ENCODE data around the gene FPR1. TPM values are rescaled to one million over a fixed set of nuclear protein-coding genes. Genes with fewer than 3 reads are reported as not detected.
"Not testable (repeated sequence)": the region's sequence is repeated elsewhere in the genome, so short reads cannot be mapped to it uniquely, and the experiment has no call there.

Gene FPR1
- total and polyA plus RNA-seq, 3 experiments from 2014 or later, result not detected

DNA sequence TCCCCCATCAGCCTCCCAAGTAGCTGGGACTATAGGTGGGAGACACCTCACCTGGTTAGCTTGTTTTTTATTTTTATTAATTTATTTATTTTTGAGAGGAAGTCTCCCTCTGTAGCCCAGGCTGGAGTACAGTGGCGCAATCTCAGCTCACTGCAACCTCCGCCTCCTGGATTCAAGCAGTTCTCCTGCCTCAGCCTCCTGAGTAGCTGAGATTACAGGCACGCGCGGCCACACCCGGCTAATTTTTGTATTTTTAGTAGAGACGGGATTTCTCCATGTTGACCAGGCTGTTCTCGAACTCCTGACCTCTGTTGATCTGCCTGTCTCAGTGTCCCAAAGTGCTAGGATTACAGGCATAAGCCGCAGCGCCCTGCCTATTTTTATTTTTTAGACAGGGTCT is 13.2 kb downstream of the FPR1 start:
- H3K36me3 Mint-ChIP-seq; H3K36me3 ChIP-seq (ENCODE audit: insufficient read depth, low read length); POLR2A ChIA-PET; DNase-seq; H3K4me1 Mint-ChIP-seq; H3K4me1 ChIP-seq (ENCODE audit: insufficient read depth, low read length); H3K4me3 ChIP-seq (ENCODE audit: low read length); H3K27me3 ChIP-seq (ENCODE audit: insufficient read depth, low read length, poor library complexity, severe bottlenecking); H3K4me3 Mint-ChIP-seq; H3K27ac ChIP-seq (ENCODE audit: low read depth, low read length); H3K27ac Mint-ChIP-seq; H3K9me3 ChIP-seq (ENCODE audit: low read length); H3K9me3 Mint-ChIP-seq; CTCF ChIA-PET: not testable (repeated sequence)
- H3K27me3 Mint-ChIP-seq, result peaks cover 11 to 31% of the 10 kb centered on the region in 2 donors

DNA sequence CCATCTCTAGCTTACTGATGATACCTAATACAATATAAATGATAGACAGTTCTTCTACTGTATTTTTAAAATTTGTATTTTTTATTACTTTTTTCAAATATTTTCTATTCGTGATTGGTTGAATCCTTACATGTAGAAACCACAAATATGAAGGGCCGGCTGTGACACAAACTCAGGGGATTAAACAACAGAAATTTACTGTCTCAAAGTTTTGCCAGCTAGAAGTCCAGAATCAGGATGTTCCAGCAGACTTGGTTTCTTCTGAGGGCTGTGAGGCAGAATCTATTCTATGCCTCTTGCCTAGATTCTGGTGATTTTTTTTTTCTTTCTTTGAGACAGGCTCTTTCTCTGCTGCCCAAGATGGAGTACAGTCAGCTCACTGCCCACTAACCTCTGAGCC is 13.8 kb downstream of the FPR1 start:
- no peaks in the 10 kb centered on the region for H3K4me1 Mint-ChIP-seq
- DNase-seq, result no peak
- no peaks in the 10 kb centered on the region for H3K36me3 Mint-ChIP-seq
- no peak overlapping the region for H3K27ac ChIP-seq (ENCODE audit: low read depth, low read length)
- no peaks in the 10 kb centered on the region for H3K9me3 ChIP-seq (ENCODE audit: low read length)
- H3K4me3 ChIP-seq (ENCODE audit: low read length), result no peak overlapping the region
- ChIA-PET CTCF (no interaction called here), POLR2A (no interaction called here)
- peaks cover 11 to 26% of the 10 kb centered on the region in 2 donors for H3K27me3 Mint-ChIP-seq
- H3K4me1 ChIP-seq (ENCODE audit: insufficient read depth, low read length), result no peaks in the 10 kb centered on the region
- no peaks in the 10 kb centered on the region for H3K36me3 ChIP-seq (ENCODE audit: insufficient read depth, low read length)
- no peak overlapping the region for H3K4me3 Mint-ChIP-seq
- H3K27me3 ChIP-seq (ENCODE audit: insufficient read depth, low read length, poor library complexity, severe bottlenecking), result no peaks in the 10 kb centered on the region
- H3K27ac Mint-ChIP-seq, result no peak overlapping the region
- H3K9me3 Mint-ChIP-seq, result peaks cover 0 to 4% (median 0%) of the 10 kb centered on the region in 5 donors

DNA sequence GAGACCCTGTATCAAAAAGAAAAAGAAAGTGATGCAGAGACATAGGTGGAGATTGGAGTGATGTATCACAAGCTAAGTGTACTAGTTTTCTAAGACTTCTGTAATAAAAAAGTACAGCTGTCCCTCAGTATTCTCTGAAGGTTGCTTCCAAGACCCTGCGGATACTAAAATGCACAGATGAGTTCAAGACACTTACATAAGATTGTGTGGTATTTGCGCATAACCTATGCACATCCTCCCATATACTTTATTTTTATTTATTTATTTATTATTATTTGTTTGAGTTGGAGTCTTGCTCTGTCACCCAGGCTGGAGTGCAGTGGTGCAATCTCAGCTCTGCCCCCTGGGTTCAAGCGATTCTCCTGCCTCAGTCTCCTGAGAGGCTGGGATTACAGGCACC is 14.3 kb downstream of the FPR1 start:
- peaks cover 11 to 21% of the 10 kb centered on the region in 2 donors for H3K27me3 Mint-ChIP-seq
- H3K27ac Mint-ChIP-seq, result no peak overlapping the region
- H3K36me3 Mint-ChIP-seq, result no peaks in the 10 kb centered on the region
- no peak overlapping the region for H3K4me3 ChIP-seq (ENCODE audit: low read length)
- H3K27me3 ChIP-seq (ENCODE audit: insufficient read depth, low read length, poor library complexity, severe bottlenecking), result no peaks in the 10 kb centered on the region
- peaks cover 0 to 6% (median under 1%) of the 10 kb centered on the region in 5 donors for H3K9me3 Mint-ChIP-seq
- H3K4me1 ChIP-seq (ENCODE audit: insufficient read depth, low read length), result no peaks in the 10 kb centered on the region
- POLR2A ChIA-PET, result no interaction called here
- no peaks in the 10 kb centered on the region for H3K4me1 Mint-ChIP-seq
- no peaks in the 10 kb centered on the region for H3K36me3 ChIP-seq (ENCODE audit: insufficient read depth, low read length)
- H3K9me3 ChIP-seq (ENCODE audit: low read length), result no peaks in the 10 kb centered on the region
- H3K27ac ChIP-seq (ENCODE audit: low read depth, low read length), result no peak overlapping the region
- DNase-seq, result no peak
- CTCF ChIA-PET, result no interaction called here
- H3K4me3 Mint-ChIP-seq, result no peak overlapping the region

DNA sequence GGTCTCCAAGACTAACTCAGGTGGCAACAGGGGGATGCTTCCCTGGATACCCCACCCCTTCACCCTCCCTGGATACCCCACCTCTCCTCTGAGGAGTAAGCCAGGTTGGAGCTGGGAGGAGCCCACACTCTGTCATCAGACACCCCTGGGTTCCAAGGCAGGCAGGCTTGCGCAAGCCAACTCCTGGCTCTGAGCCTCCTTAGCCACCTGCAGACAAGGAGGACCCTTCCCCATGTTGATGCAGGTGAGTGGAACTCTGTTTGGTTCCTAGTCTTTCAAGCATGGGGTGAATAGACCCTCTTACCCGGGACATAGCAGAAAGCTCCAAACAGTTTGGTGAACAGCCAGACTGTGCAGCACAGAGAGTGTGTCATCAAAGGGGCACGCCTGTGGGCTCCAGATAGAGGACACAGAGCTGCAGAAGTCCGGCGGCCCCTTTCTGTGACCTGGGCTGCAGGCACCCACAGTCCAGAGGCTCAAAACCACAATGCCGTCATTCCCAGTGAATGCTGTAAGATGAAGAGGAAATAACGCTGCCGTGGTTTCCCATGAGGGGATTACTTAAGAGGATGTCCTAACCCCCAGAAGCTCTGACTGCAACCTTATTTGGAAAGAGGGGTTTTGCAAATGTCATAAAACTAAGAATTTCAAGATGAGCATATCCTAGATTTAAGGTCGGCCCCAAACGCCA is 15.8 kb downstream of the FPR1 start:
- H3K27ac ChIP-seq (ENCODE audit: low read depth, low read length), result no peak overlapping the region
- no peaks in the 10 kb centered on the region for H3K27me3 ChIP-seq (ENCODE audit: insufficient read depth, low read length, poor library complexity, severe bottlenecking)
- ChIA-PET CTCF (no interaction called here), POLR2A (no interaction called here)
- H3K9me3 Mint-ChIP-seq, result peaks cover 0 to 14% (median 10%) of the 10 kb centered on the region in 5 donors
- no peak for DNase-seq
- H3K4me3 ChIP-seq (ENCODE audit: low read length), result no peak overlapping the region
- no peaks in the 10 kb centered on the region for H3K36me3 ChIP-seq (ENCODE audit: insufficient read depth, low read length)
- H3K4me1 Mint-ChIP-seq, result no peaks in the 10 kb centered on the region
- H3K9me3 ChIP-seq (ENCODE audit: low read length), result no peaks in the 10 kb centered on the region
- no peak overlapping the region for H3K4me3 Mint-ChIP-seq
- no peaks in the 10 kb centered on the region for H3K36me3 Mint-ChIP-seq
- peaks cover 11 to 21% of the 10 kb centered on the region in 2 donors for H3K27me3 Mint-ChIP-seq
- H3K27ac Mint-ChIP-seq, result no peak overlapping the region
- no peaks in the 10 kb centered on the region for H3K4me1 ChIP-seq (ENCODE audit: insufficient read depth, low read length)

DNA sequence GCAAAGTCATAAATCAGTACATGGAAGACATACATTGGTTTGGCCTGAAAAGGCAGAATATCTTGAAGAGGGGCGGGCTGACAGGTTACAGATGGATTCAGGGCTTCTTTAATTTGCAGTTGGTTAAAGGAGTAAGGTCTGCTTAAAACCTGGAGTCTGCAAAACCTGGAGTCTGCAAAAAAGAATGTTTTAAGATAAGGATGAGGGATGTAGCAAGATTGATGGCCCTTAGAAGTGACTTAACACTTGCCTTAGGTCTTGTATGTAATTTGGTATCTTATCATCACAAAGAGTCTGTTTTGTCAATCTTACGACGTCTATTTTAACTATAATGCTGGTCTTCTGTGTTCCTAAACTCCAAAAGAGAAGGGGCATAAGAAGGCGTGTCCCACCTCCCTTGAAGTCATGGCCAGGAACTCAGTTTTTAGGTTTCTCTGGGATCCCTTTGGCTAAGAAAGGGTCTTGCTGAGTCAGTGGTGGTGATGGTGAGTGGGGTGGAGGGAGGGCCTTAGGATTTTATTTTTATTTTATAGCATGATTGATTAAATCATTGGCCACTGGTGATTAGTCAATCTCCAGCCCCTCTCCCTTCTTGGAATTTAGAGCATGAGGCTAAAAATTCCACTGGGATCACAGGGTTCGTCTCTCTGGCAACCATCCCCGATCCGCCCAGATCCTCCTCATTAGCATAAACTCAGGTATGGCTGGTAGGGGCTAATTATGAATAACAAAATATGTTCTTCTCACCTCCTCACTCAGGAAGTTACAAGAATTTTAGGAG is 17.7 kb downstream of the FPR1 start:
- peaks cover 13 to 22% of the 10 kb centered on the region in 2 donors for H3K27me3 Mint-ChIP-seq
- peaks cover 3 to 20% (median 19%) of the 10 kb centered on the region in 5 donors for H3K9me3 Mint-ChIP-seq
- no peak overlapping the region for H3K4me3 Mint-ChIP-seq

DNA sequence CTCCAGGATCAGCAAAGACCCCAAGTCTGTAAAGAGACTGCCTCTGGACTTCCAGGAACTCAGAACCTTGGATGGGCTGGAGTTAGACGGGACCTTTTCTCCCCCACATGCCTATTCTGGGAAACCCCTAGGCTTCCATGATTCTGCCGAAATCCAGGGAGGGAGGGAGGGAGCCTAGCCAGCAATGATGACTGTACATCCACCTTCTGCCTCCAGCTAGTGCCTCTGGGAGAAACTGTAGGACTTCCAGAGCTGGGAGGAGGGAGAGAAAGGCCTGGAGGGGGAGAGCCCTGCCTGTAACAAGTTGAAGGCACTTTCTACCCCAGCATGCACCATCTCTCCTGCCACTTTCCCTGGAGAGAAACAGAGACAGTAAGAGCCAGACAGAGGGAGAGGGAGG is 21.9 kb downstream of the FPR1 start:
- H3K4me3 ChIP-seq (ENCODE audit: low read length), result no peak overlapping the region
- H3K4me1 Mint-ChIP-seq, result no peaks in the 10 kb centered on the region
- H3K9me3 ChIP-seq (ENCODE audit: low read length), result no peaks in the 10 kb centered on the region
- CTCF ChIA-PET, result no interaction called here
- no peak overlapping the region for H3K4me3 Mint-ChIP-seq
- no peak overlapping the region for H3K27ac ChIP-seq (ENCODE audit: low read depth, low read length)
- no peaks in the 10 kb centered on the region for H3K4me1 ChIP-seq (ENCODE audit: insufficient read depth, low read length)
- peaks cover 3 to 29% (median 23%) of the 10 kb centered on the region in 5 donors for H3K9me3 Mint-ChIP-seq
- peaks cover 25 to 26% of the 10 kb centered on the region in 2 donors for H3K27me3 Mint-ChIP-seq
- H3K36me3 Mint-ChIP-seq, result peaks cover 0 to 9% (median 0%) of the 10 kb centered on the region in 3 donors
- H3K36me3 ChIP-seq (ENCODE audit: insufficient read depth, low read length), result no peaks in the 10 kb centered on the region
- no peaks in the 10 kb centered on the region for H3K27me3 ChIP-seq (ENCODE audit: insufficient read depth, low read length, poor library complexity, severe bottlenecking)
- POLR2A ChIA-PET, result no interaction called here
- no peak overlapping the region for H3K27ac Mint-ChIP-seq
- DNase-seq, result no peak

More for the DNA sequence above, 17.7 kb downstream of the FPR1 start:
- no peaks in the 10 kb centered on the region for H3K9me3 ChIP-seq (ENCODE audit: low read length)
- H3K36me3 ChIP-seq (ENCODE audit: insufficient read depth, low read length), result no peaks in the 10 kb centered on the region
- H3K27me3 ChIP-seq (ENCODE audit: insufficient read depth, low read length, poor library complexity, severe bottlenecking), result no peaks in the 10 kb centered on the region
- no peak overlapping the region for H3K4me3 ChIP-seq (ENCODE audit: low read length)
- no peak for DNase-seq
- no peaks in the 10 kb centered on the region for H3K4me1 ChIP-seq (ENCODE audit: insufficient read depth, low read length)
- H3K4me1 Mint-ChIP-seq, result no peaks in the 10 kb centered on the region
- no peak overlapping the region for H3K27ac Mint-ChIP-seq
- ChIA-PET CTCF (no interaction called here), POLR2A (no interaction called here)
- H3K27ac ChIP-seq (ENCODE audit: low read depth, low read length), result no peak overlapping the region
- no peaks in the 10 kb centered on the region for H3K36me3 Mint-ChIP-seq

DNA sequence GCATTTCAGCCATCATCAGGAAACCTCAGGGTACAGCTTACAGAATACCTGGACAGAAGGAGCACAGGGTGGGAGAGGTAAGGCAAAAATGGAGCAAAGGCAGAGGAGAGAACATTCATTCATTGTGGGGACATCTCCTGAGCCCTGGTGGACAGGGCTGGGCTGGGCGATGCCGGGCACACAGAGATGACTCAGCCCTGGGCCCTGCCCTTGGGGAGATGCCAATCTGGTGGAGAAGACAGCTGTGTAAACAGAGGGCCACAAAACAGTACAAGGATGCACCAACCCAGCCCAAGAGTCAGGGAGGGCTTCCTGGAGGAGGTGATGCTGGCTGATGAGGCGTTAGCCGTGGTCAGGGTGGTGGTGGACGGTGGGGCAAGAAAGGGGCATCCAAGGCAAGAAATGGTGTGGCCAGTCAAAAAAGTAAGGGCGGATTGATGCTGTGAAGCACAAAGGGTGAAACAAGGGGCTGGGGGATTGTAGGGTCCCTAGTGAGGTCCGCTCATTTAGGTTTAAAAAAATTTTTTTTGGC is 24.3 kb downstream of the FPR1 start:
- ChIA-PET CTCF (no interaction called here), POLR2A (no interaction called here)
- Histone ChIP-seq H3K4me1 (ENCODE audit: insufficient read depth, low read length) (no peaks in the 10 kb centered on the region), H3K4me3 (ENCODE audit: low read length) (no peak overlapping the region), H3K27me3 (ENCODE audit: insufficient read depth, low read length, poor library complexity, severe bottlenecking) (peaks cover 3% of the 10 kb centered on the region), H3K9me3 (ENCODE audit: low read length) (no peaks in the 10 kb centered on the region), H3K27ac (ENCODE audit: low read depth, low read length) (no peak overlapping the region), H3K36me3 (ENCODE audit: insufficient read depth, low read length) (no peaks in the 10 kb centered on the region)
- Mint-ChIP-seq H3K4me3 (peak overlapping the region in 1 of 7 donors; percentile 57), H3K9me3 (peaks cover 3 to 29% (median 23%) of the 10 kb centered on the region in 5 donors), H3K27ac (no peak overlapping the region), H3K36me3 (peaks cover 0 to 9% (median 0%) of the 10 kb centered on the region in 3 donors), H3K27me3 (peaks cover 31 to 36% of the 10 kb centered on the region in 2 donors), H3K4me1 (no peaks in the 10 kb centered on the region)
- no peak for DNase-seq

DNA sequence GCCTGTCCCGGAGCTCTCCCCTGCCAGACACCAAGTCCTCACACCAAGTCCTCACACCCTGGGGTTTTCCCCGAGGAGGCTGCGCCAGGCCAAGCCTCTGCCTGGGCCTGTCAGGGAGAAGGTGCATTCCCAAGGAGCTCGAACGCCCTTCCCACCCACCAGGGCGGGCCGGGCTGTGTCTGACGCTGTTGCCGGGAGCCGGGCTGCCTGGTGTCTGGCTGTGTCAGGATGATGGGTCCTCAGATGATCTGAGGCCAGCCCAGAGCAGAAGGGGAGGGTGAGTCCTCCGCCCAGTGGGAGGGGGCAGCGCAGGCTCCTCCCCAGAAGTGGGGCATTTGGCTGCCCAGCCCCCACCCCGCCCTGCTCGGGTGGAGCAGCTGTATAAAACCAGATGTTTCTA is 25.6 kb downstream of the FPR1 start:
- Mint-ChIP-seq H3K36me3 (peaks cover 0 to 9% (median 0%) of the 10 kb centered on the region in 3 donors), H3K9me3 (peaks cover 3 to 21% (median 15%) of the 10 kb centered on the region in 5 donors), H3K4me3 (no peak overlapping the region), H3K27ac (no peak overlapping the region), H3K27me3 (peaks cover 31 to 39% of the 10 kb centered on the region in 2 donors), H3K4me1 (no peaks in the 10 kb centered on the region)
- peaks cover 3% of the 10 kb centered on the region for H3K27me3 ChIP-seq (ENCODE audit: insufficient read depth, low read length, poor library complexity, severe bottlenecking)
- ChIA-PET CTCF (no interaction called here), POLR2A (no interaction called here)
- no peak overlapping the region for H3K27ac ChIP-seq (ENCODE audit: low read depth, low read length)
- DNase-seq, result no peak
- no peaks in the 10 kb centered on the region for H3K36me3 ChIP-seq (ENCODE audit: insufficient read depth, low read length)
- H3K4me3 ChIP-seq (ENCODE audit: low read length), result no peak overlapping the region
- no peaks in the 10 kb centered on the region for H3K9me3 ChIP-seq (ENCODE audit: low read length)
- H3K4me1 ChIP-seq (ENCODE audit: insufficient read depth, low read length), result no peaks in the 10 kb centered on the region

Measured in CD8-positive, alpha-beta memory T cell (primary cell).